HepG2 (cell line): ENCODE results near the gene DCDC2C. TPM values are rescaled to one million over a fixed set of nuclear protein-coding genes. Genes with fewer than 3 reads are reported as not detected.

Source experiments
- ATAC-seq: fragments of 200-7000 bp; cut with Tn5 transposase; 3 replicates; pipeline ENCODE4 v1.9.1; 2020; ENCODE audit warnings: mild to moderate bottlenecking, moderate library complexity
- BruUV-seq: library from RNA; stranded (reverse); fragments of 400-500 nt; replicated peaks from 2 replicates; lab custom pipeline; 2021; lab: Mats Ljungman, UMichigan
- CTCF ChIA-PET: fragments of 300-600 bp; formaldehyde crosslinking; extraction: SDS; loops from one replicate; lab custom pipeline; 2021; ENCODE audit warnings: low total read pairs, inconsistent platforms, low intra/inter-chr PET ratio; lab: Yijun Ruan, JAX
- POLR2A ChIA-PET: fragments of 350-600 bp; sonication (Branson Sonifier 250); formaldehyde crosslinking; loops from one replicate; lab custom pipeline; 2020; ENCODE audit warnings: antibody characterized with exemption, inconsistent platforms; lab: Yijun Ruan, JAX
- DNase-seq: peaks from one replicate; pipeline ENCODE4 v3.0.0-alpha.2; 2015; ENCODE audit warnings: low spot score
- FAIRE-seq: peaks from 3 replicates; lab custom pipeline; 2011; peaks lifted over from hg19 to GRCh38; lab: Jason Lieb, UNC
- H2AFZ ChIP-seq: one replicate; pipeline ENCODE4 v1.6.1; 2011; ENCODE audit warnings: low read length, inconsistent platforms
- H3K27ac ChIP-seq: fragments of 300-600 bp; 3 replicates; pipeline ENCODE4 v1.8.0; 2011; ENCODE audit warnings: mixed run types, mild to moderate bottlenecking, mixed read lengths, low read length, inconsistent platforms; ENCODE audit not compliant: insufficient read depth; ENCODE audit errors: extremely low read length
- H3K27me3 ChIP-seq, 2 experiments: fragments of 200-600 bp in 1 of 2; 2 replicates in 1 of 2; 3 replicates in 1 of 2; pipeline versions ENCODE4 v1.6.0 to v1.8.0; 2011; ENCODE audit warnings: low read length in 2 of 2, mild to moderate bottlenecking in 2 of 2, moderate library complexity in 2 of 2, inconsistent platforms in 1 of 2; ENCODE audit not compliant: insufficient read depth in 2 of 2, control insufficient read depth in 1 of 2
- H3K36me3 ChIP-seq, 2 experiments: fragments of 200-600 bp in 1 of 2; replicated peaks in 1 of 2; 2 replicates in 1 of 2; 3 replicates in 1 of 2; pipeline versions ENCODE4 v1.5.1 to v1.8.0; 2011; ENCODE audit warnings: low read length in 2 of 2, inconsistent platforms in 1 of 2; ENCODE audit not compliant: insufficient read depth in 2 of 2, control insufficient read depth in 1 of 2
- H3K4me1 ChIP-seq: 2 replicates; pipeline ENCODE4 v1.5.1; 2012; ENCODE audit warnings: low read length, inconsistent platforms; ENCODE audit not compliant: insufficient read depth
- H3K4me2 ChIP-seq: 2 replicates; pipeline ENCODE4 v1.6.0; 2011; ENCODE audit warnings: low read depth, low read length, inconsistent platforms
- H3K4me3 ChIP-seq, 3 experiments: fragments of 200-600 bp in 1 of 3; sonication (generic), shearing (Covaris generic) in 1 of 3; replicated peaks in 1 of 3; 2 replicates each; pipeline ENCODE4 v1.5.1; 2011 to 2016; ENCODE audit warnings: low read length in 3 of 3, inconsistent platforms in 2 of 3, low read depth in 2 of 3, mild to moderate bottlenecking in 2 of 3, control low read depth in 1 of 3, mixed read lengths in 1 of 3; ENCODE audit not compliant: insufficient read depth in 1 of 3
- H3K79me2 ChIP-seq: one replicate; pipeline ENCODE4 v1.6.1; 2011; ENCODE audit warnings: low read length, inconsistent platforms; ENCODE audit not compliant: insufficient read depth
- H3K9ac ChIP-seq: 2 replicates; pipeline ENCODE4 v1.6.0; 2011; ENCODE audit warnings: mild to moderate bottlenecking, low read depth, low read length, inconsistent platforms; ENCODE audit not compliant: insufficient read depth
- H3K9me3 ChIP-seq: 2 replicates; pipeline ENCODE4 v1.5.1; 2012; ENCODE audit warnings: mild to moderate bottlenecking, low read length
- H4K20me1 ChIP-seq: 2 replicates; pipeline ENCODE4 v1.6.0; 2011; ENCODE audit warnings: inconsistent platforms, mild to moderate bottlenecking, low read length, moderate library complexity; ENCODE audit not compliant: insufficient read depth
- DDIT3 ChIP-seq: sonication (generic); formaldehyde crosslinking; IDR thresholded peaks from 2 replicates; pipeline ENCODE4 v1.4.0; 2020; ENCODE audit warnings: mild to moderate bottlenecking, missing genetic modification reagents
- LCORL ChIP-seq, 2 experiments: fragments of 450-650 bp in 1 of 2; sonication (generic) in 1 of 2; formaldehyde crosslinking in 1 of 2; IDR thresholded peaks; 2 replicates each; pipeline versions ENCODE4 v1.5.0 to v1.6.1; 2017 to 2020; ENCODE audit warnings: antibody characterized with exemption in 1 of 2, missing genetic modification reagents in 1 of 2
- TCF7L2 ChIP-seq: IDR thresholded peaks from 2 replicates; pipeline ENCODE4 v1.6.1; 2011; ENCODE audit warnings: mild to moderate bottlenecking, low read depth, low read length, moderate library complexity
- WGBS: methylation state at CpG from one replicate; pipeline ENCODE4 v1.1.6; 2017; ENCODE audit warnings: low lambda C conversion rate; 5-methylcytosine and 5-hydroxymethylcytosine counted together
- in situ Hi-C: cut with HindIII; loops from 2 replicates; pipeline ENCODE4 v1.10.0; 2017; ENCODE audit warnings: low pct_unique_long_range_greater_than_20kb; ENCODE audit not compliant: extremely low pct_ligation_motif_present
- intact Hi-C: fragments of 100-400 bp; cut with micrococcal nuclease; formaldehyde crosslinking; loops from one replicate; pipeline ENCODE4 v1.10.0; 2022; ENCODE audit not compliant: unreplicated experiment
- polyA plus RNA-seq, 8 experiments: library from polyadenylated mRNA; depleted of rRNA in 3 of 8; stranded (reverse) in 7 of 8; unstranded in 1 of 8; fragments of >200 nt; fragmentation: Illumina TruSeq in 4 of 8; extraction: Trizol in 4 of 8; gene quantifications; 2 replicates each; pipeline versions ENCODE4 v1.2.1 to v1.2.3, GENCODE V29; 2011 to 2016; ENCODE audit warnings: low read depth in 4 of 8, missing spikeins in 1 of 8, mixed read lengths in 1 of 8; ENCODE audit not compliant: insufficient read depth in 1 of 8
- total RNA-seq, 5 experiments: library from RNA; depleted of rRNA; stranded (reverse); fragments of >200 nt; fragmentation: Illumina TruSeq; extraction: Trizol; gene quantifications; 2 replicates each; pipeline ENCODE4 v1.2.3, GENCODE V29; 2016; ENCODE audit warnings: low read depth in 1 of 5
- TF ChIP-seq, protein P1 (sequence below), 2 experiments: IDR thresholded peaks; 2 replicates each; pipeline ENCODE4 v1.6.1; 2011 to 2012; ENCODE audit warnings: low read length in 2 of 2, borderline replicate concordance in 1 of 2, low read depth in 1 of 2, mild to moderate bottlenecking in 1 of 2, moderate library complexity in 1 of 2
- TF ChIP-seq, protein P2 (sequence below): sonication (generic); formaldehyde crosslinking; IDR thresholded peaks from 2 replicates; pipeline ENCODE4 v1.9.0; 2021; ENCODE audit warnings: missing genetic modification reagents, mild to moderate bottlenecking, borderline replicate concordance

Gene DCDC2C
- total and polyA plus RNA-seq, 2 of the 13 experiments (the other 11 are each of a cell fraction or from before 2014, with no cell fraction given): not detected

- no peaks in the 10 kb centered on the region for H4K20me1 ChIP-seq
- intact Hi-C loops (no loop called here), in situ Hi-C loops (no loop called here)
- H3K9me3 ChIP-seq: no peaks in the 10 kb centered on the region
- ChIA-PET POLR2A (no interaction called here), CTCF (no interaction called here)
- H3K4me1 ChIP-seq: no peaks in the 10 kb centered on the region
- WGBS: 42% methylated on average over 12 of the region's 12 CpGs
- no peak overlapping the region for H3K4me3 ChIP-seq
- no peak overlapping the region for H2AFZ ChIP-seq
- H3K4me2 ChIP-seq: no peak overlapping the region
- no peaks in the 10 kb centered on the region for H3K36me3 ChIP-seq
- no peak for ATAC-seq
- H3K27me3 ChIP-seq: peaks cover 9 to 56% of the 10 kb centered on the region in 2 experiments; a peak in 3 of 5 replicates
- no TSS peak for BruUV-seq
- no peak for DNase-seq
- FAIRE-seq: no peak
- TF ChIP-seq, protein P1, sequence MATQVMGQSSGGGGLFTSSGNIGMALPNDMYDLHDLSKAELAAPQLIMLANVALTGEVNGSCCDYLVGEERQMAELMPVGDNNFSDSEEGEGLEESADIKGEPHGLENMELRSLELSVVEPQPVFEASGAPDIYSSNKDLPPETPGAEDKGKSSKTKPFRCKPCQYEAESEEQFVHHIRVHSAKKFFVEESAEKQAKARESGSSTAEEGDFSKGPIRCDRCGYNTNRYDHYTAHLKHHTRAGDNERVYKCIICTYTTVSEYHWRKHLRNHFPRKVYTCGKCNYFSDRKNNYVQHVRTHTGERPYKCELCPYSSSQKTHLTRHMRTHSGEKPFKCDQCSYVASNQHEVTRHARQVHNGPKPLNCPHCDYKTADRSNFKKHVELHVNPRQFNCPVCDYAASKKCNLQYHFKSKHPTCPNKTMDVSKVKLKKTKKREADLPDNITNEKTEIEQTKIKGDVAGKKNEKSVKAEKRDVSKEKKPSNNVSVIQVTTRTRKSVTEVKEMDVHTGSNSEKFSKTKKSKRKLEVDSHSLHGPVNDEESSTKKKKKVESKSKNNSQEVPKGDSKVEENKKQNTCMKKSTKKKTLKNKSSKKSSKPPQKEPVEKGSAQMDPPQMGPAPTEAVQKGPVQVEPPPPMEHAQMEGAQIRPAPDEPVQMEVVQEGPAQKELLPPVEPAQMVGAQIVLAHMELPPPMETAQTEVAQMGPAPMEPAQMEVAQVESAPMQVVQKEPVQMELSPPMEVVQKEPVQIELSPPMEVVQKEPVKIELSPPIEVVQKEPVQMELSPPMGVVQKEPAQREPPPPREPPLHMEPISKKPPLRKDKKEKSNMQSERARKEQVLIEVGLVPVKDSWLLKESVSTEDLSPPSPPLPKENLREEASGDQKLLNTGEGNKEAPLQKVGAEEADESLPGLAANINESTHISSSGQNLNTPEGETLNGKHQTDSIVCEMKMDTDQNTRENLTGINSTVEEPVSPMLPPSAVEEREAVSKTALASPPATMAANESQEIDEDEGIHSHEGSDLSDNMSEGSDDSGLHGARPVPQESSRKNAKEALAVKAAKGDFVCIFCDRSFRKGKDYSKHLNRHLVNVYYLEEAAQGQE (IDR thresholded peaks at IDR 0.05; ENCODE audit: borderline replicate concordance in 1 of 2, low read depth in 1 of 2, low read length in 2 of 2): no peak
- TF ChIP-seq, protein P2, sequence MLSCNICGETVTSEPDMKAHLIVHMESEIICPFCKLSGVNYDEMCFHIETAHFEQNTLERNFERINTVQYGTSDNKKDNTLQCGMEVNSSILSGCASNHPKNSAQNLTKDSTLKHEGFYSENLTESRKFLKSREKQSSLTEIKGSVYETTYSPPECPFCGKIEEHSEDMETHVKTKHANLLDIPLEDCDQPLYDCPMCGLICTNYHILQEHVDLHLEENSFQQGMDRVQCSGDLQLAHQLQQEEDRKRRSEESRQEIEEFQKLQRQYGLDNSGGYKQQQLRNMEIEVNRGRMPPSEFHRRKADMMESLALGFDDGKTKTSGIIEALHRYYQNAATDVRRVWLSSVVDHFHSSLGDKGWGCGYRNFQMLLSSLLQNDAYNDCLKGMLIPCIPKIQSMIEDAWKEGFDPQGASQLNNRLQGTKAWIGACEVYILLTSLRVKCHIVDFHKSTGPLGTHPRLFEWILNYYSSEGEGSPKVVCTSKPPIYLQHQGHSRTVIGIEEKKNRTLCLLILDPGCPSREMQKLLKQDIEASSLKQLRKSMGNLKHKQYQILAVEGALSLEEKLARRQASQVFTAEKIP (CRISPR knock-in tag): no peak
- TF ChIP-seq TCF7L2: no peak
- peak; percentile 43; the same call in 1 of the 2 replicates for TF ChIP-seq LCORL (IDR thresholded peaks at IDR 0.05)
- no peak for TF ChIP-seq LCORL (CRISPR knock-in tag; IDR thresholded peaks at IDR 0.05)
- TF ChIP-seq DDIT3 (CRISPR knock-in tag): no peak
- TF ChIP-seq, all 625 proteins: peak for 1
- no peak overlapping the region for H3K27ac ChIP-seq
- no peaks in the 10 kb centered on the region for H3K79me2 ChIP-seq
- no peak overlapping the region for H3K9ac ChIP-seq
Observed at GRCh38 chr2:3745920-3746319, 42.5 kb downstream of the DCDC2C start.
